ENCODE data around the gene CCDC3. TPM values are rescaled to one million over a fixed set of nuclear protein-coding genes. Genes with fewer than 3 reads are reported as not detected.

Gene CCDC3
- total RNA-seq, 1 experiment from 2014 or later, result 0.10 TPM

- Histone ChIP-seq H3K9me3 (ENCODE audit: control insufficient read depth, insufficient read depth, low read depth, low read length) (no peaks in the 10 kb centered on the region), H3K36me3 (ENCODE audit: control insufficient read depth, insufficient read depth, low read length) (no peaks in the 10 kb centered on the region), H3K4me3 (ENCODE audit: low read depth in 2 of 2, low read length in 2 of 2) (no peak overlapping the region), H3K4me1 (ENCODE audit: control insufficient read depth, insufficient read depth, low read length) (no peaks in the 10 kb centered on the region), H3K27me3 (ENCODE audit: control insufficient read depth, insufficient read depth, low read length) (no peaks in the 10 kb centered on the region), H3K27ac (ENCODE audit: low read length) (no peak overlapping the region)
- TF ChIP-seq POLR2AphosphoS5 (IDR thresholded peaks at IDR 0.05; ENCODE audit: low read depth, low read length) (no peak), TCF7L2 (IDR thresholded peaks at IDR 0.05; ENCODE audit: low read depth, low read length) (no peak), SIN3A (IDR thresholded peaks at IDR 0.05; ENCODE audit: borderline replicate concordance, insufficient read depth, low read depth, low read length) (no peak)
- TF ChIP-seq, protein P1, sequence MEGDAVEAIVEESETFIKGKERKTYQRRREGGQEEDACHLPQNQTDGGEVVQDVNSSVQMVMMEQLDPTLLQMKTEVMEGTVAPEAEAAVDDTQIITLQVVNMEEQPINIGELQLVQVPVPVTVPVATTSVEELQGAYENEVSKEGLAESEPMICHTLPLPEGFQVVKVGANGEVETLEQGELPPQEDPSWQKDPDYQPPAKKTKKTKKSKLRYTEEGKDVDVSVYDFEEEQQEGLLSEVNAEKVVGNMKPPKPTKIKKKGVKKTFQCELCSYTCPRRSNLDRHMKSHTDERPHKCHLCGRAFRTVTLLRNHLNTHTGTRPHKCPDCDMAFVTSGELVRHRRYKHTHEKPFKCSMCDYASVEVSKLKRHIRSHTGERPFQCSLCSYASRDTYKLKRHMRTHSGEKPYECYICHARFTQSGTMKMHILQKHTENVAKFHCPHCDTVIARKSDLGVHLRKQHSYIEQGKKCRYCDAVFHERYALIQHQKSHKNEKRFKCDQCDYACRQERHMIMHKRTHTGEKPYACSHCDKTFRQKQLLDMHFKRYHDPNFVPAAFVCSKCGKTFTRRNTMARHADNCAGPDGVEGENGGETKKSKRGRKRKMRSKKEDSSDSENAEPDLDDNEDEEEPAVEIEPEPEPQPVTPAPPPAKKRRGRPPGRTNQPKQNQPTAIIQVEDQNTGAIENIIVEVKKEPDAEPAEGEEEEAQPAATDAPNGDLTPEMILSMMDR (IDR thresholded peaks at IDR 0.05), result no peak
- TF ChIP-seq, protein P2, sequence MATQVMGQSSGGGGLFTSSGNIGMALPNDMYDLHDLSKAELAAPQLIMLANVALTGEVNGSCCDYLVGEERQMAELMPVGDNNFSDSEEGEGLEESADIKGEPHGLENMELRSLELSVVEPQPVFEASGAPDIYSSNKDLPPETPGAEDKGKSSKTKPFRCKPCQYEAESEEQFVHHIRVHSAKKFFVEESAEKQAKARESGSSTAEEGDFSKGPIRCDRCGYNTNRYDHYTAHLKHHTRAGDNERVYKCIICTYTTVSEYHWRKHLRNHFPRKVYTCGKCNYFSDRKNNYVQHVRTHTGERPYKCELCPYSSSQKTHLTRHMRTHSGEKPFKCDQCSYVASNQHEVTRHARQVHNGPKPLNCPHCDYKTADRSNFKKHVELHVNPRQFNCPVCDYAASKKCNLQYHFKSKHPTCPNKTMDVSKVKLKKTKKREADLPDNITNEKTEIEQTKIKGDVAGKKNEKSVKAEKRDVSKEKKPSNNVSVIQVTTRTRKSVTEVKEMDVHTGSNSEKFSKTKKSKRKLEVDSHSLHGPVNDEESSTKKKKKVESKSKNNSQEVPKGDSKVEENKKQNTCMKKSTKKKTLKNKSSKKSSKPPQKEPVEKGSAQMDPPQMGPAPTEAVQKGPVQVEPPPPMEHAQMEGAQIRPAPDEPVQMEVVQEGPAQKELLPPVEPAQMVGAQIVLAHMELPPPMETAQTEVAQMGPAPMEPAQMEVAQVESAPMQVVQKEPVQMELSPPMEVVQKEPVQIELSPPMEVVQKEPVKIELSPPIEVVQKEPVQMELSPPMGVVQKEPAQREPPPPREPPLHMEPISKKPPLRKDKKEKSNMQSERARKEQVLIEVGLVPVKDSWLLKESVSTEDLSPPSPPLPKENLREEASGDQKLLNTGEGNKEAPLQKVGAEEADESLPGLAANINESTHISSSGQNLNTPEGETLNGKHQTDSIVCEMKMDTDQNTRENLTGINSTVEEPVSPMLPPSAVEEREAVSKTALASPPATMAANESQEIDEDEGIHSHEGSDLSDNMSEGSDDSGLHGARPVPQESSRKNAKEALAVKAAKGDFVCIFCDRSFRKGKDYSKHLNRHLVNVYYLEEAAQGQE (IDR thresholded peaks at IDR 0.05; ENCODE audit: insufficient read depth in 1 of 2, low read depth in 2 of 2, low read length in 1 of 2), result no peak
- ATAC-seq (no peak), DNase-seq (ENCODE audit: low read depth, low spot score) (no peak)
- ChIA-PET CTCF (no interaction called here), POLR2A (no interaction called here)
- in situ Hi-C loops (cut with HindIII; ENCODE audit: low pct_unique_long_range_greater_than_20kb, low sequenced_read_pairs) (no loop called here), intact Hi-C loops (cut with micrococcal nuclease; ENCODE audit: unreplicated experiment) (no loop called here)
- no TSS peak for BruUV-seq (replicated peaks)
These were observed 85.8 kb downstream of the CCDC3 start for GRCh38 chr10:12915637-12916168.

DNA sequence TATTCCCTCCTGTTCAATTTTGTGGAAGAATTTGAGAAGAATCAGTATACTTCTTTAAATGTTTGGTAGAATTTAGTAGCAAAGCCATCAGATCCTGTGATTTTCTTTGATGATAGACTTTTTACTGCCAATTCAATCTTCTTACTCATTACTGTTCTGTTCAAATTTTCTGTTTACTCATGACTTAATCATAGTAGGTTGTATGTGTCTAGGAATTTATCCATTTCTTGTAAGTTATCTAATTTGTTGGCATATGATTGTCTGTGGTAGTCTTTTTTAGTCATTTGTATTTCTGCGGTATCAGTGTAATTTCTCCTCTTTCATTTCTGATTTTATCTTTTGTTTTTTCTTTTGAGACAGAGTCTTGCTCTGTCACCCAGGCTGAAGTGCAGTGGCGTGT, 87.4 kb downstream of the CCDC3 start:
- BruUV-seq (replicated peaks), result no TSS peak
- Histone ChIP-seq H3K9me3 (ENCODE audit: control insufficient read depth, insufficient read depth, low read depth, low read length) (no peaks in the 10 kb centered on the region), H3K36me3 (ENCODE audit: control insufficient read depth, insufficient read depth, low read length) (no peaks in the 10 kb centered on the region), H3K27ac (ENCODE audit: low read length) (no peak overlapping the region), H3K4me3 (ENCODE audit: low read depth in 2 of 2, low read length in 2 of 2) (no peak overlapping the region), H3K4me1 (ENCODE audit: control insufficient read depth, insufficient read depth, low read length) (no peaks in the 10 kb centered on the region), H3K27me3 (ENCODE audit: control insufficient read depth, insufficient read depth, low read length) (no peaks in the 10 kb centered on the region)
- ATAC-seq (no peak), DNase-seq (ENCODE audit: low read depth, low spot score) (no peak)
- POLR2A ChIA-PET, result no interaction called here
- intact Hi-C loops (cut with micrococcal nuclease; ENCODE audit: unreplicated experiment), result no loop called here
- CTCF ChIA-PET, result no interaction called here
- TF ChIP-seq SIN3A (IDR thresholded peaks at IDR 0.05; ENCODE audit: borderline replicate concordance, insufficient read depth, low read depth, low read length) (no peak), POLR2AphosphoS5 (IDR thresholded peaks at IDR 0.05; ENCODE audit: low read depth, low read length) (no peak), TCF7L2 (IDR thresholded peaks at IDR 0.05; ENCODE audit: low read depth, low read length) (no peak)
- TF ChIP-seq, protein P2 (IDR thresholded peaks at IDR 0.05; ENCODE audit: insufficient read depth in 1 of 2, low read depth in 2 of 2, low read length in 1 of 2), result no peak
- TF ChIP-seq, protein P1 (IDR thresholded peaks at IDR 0.05), result no peak
- in situ Hi-C loops (cut with HindIII; ENCODE audit: low pct_unique_long_range_greater_than_20kb, low sequenced_read_pairs), result no loop called here

All from Panc1 (cell line).